GM21576 (cell line): ENCODE measurements around the gene STOX1.
"Not testable (repeated sequence)": the region's sequence is repeated elsewhere in the genome, so short reads cannot be mapped to it uniquely, and the experiment has no call there.

Experiments
- ATAC-seq: cut with Tn5 transposase; IDR thresholded peaks from one replicate; pipeline ENCODE4 v1.9.1; 2021; ENCODE audit warnings: mild to moderate bottlenecking, moderate library complexity; ENCODE audit not compliant: unreplicated experiment

Gene STOX1, protein sequence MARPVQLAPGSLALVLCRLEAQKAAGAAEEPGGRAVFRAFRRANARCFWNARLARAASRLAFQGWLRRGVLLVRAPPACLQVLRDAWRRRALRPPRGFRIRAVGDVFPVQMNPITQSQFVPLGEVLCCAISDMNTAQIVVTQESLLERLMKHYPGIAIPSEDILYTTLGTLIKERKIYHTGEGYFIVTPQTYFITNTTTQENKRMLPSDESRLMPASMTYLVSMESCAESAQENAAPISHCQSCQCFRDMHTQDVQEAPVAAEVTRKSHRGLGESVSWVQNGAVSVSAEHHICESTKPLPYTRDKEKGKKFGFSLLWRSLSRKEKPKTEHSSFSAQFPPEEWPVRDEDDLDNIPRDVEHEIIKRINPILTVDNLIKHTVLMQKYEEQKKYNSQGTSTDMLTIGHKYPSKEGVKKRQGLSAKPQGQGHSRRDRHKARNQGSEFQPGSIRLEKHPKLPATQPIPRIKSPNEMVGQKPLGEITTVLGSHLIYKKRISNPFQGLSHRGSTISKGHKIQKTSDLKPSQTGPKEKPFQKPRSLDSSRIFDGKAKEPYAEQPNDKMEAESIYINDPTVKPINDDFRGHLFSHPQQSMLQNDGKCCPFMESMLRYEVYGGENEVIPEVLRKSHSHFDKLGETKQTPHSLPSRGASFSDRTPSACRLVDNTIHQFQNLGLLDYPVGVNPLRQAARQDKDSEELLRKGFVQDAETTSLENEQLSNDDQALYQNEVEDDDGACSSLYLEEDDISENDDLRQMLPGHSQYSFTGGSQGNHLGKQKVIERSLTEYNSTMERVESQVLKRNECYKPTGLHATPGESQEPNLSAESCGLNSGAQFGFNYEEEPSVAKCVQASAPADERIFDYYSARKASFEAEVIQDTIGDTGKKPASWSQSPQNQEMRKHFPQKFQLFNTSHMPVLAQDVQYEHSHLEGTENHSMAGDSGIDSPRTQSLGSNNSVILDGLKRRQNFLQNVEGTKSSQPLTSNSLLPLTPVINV

GRCh38 chr10:68826764-68827591, at the start of gene STOX1:
Gene STOX1, plus strand, starts transcription at chr10:68827531. Its CDS starts 93 bp downstream, at chr10:68827624.
- peak; percentile 51 for ATAC-seq

- no peak for ATAC-seq
These were observed 45.4 kb upstream of the STOX1 start for GRCh38 chr10:68781613-68782574.

DNA sequence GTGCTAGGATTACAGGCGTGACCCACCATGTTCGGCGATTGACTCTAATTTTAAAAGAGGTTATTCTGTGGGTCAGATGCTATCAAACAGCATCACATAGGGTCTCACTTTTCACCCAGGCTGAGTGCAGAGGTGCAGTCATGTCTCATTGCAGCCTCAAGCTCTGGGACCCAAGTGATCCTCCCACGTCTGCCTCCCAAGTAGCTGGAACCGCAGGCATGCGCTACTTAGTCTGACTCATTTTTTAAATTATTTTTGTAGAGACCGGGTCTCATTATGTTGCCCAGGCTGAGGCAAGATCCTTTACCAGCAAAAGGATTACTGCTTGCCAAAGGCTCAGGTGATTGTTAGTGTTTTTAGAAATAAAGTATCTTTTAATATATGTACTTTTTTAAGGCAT, 42.9 kb upstream of the STOX1 start:
- no peak for ATAC-seq

DNA sequence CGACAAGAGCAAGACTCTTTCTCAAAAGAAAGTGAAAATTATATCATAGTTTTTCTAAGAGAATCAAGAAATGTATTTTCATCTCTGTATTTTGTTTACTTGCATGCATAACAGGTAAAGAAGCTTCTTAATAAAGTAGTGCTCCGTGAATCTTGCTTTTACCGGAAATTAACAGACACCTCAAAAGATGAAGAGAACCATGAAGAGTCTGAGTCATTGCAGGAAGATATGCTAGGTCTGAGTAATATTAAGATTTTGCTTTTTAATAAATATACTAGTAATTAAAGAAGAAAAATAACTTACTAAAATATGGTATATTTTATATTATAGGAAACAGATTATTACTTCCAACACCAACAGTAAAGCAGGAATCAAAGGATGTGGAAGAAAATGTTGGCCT, 39.5 kb upstream of the STOX1 start:
- no peak for ATAC-seq

DNA sequence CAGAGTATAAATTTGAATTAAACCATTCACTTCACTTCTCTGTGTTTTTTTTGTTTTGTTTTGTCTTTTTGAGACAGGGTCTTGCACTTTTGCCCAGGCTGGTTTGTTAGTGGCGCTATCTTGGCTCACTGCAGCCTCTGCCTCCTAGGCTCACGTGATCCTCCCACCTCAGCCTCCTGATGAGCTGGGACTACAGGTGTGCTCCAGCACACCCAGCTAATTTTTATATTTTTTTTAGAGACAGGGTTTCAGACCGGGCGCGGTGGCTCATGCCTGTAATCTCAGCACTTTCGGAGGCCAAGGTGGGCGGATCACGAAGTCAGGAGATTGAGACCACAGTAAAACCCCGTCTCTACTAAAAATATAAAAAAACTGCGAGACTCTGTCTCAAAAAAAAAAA, 36.9 kb upstream of the STOX1 start:
- ATAC-seq = no peak

- ATAC-seq = no peak
These were observed 35.2 kb upstream of the STOX1 start for GRCh38 chr10:68792115-68792514.

- no peak for ATAC-seq
These were observed 31.3 kb upstream of the STOX1 start for GRCh38 chr10:68795886-68796532.

DNA sequence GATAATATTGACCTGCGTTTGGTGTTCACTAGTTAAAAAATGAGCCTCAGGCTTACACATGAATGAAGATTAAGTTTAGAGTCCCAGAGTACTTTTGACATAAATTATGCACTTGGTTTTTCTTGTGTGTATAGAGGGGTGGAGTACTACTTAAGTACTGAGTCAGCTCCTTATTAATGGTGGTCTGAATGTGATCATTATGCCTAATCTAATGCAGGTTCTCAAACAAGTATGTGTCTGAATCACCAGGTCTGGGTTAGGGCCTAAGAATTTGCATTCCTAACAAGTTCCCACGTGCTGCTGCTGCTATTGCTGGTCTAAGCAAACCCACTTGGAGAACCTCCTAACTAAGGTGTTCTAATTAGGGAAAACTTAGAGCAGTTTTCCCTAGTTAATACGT, 30.7 kb upstream of the STOX1 start:
- no peak for ATAC-seq

DNA sequence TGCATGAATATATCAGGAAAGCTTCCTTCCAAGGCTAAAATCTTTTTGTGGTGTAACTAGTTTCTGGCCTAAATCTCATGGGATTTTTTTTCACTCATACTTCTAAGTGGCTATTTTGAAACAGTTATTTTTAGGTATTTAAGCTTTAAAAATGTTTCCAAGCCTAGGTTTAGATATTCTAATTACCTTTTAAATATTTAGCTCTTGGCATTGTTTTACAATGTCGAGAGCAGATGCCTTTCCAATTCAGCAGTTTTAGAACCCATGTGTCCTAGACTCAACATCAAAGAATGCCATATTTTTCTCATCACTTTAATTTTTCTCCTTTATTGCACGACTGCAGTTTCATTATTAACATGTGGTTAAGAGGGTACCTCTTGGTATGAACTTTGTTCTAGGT, 27.1 kb upstream of the STOX1 start:
- ATAC-seq = no peak

DNA sequence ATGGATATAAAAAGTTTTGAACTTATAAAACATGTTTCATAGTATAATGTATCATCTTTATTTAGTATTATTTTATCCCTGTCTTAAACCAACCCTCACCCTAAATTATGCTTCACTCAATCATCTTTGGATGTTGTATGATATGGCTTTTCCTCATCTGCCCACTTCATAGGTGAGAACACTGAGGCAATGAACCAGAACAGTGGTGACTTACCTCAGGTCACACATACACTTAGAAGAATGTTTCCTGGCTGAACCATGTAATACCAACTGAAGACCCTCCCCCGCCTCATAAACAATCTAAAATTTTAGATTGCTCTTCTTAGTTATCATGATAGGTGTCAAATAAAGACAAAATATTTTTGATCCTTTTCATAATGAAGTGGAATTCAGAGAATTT, 22.6 kb upstream of the STOX1 start:
- ATAC-seq = no peak

DNA sequence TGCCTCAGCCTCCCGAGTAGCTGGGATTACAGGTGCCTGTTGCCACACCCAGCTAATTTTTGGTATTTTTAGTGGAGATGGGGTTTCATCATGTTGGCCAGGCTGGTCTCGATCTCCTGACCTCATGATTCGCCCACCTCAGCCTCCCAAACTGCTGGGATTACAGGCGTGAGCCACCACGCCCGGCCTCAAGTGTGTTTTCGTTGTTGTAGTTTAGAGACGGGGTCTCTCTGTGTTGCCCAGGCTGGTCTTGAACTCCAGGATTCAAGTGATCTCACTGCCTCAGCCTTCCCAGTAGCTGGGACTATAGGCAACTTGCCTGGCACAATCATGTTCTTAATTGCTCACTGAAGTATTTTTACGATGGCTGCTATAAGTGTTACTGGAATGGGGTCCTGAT, 16.5 kb upstream of the STOX1 start:
- ATAC-seq = not testable (repeated sequence)

- ATAC-seq = no peak
These were observed 15.9 kb upstream of the STOX1 start for GRCh38 chr10:68811314-68812009.

DNA sequence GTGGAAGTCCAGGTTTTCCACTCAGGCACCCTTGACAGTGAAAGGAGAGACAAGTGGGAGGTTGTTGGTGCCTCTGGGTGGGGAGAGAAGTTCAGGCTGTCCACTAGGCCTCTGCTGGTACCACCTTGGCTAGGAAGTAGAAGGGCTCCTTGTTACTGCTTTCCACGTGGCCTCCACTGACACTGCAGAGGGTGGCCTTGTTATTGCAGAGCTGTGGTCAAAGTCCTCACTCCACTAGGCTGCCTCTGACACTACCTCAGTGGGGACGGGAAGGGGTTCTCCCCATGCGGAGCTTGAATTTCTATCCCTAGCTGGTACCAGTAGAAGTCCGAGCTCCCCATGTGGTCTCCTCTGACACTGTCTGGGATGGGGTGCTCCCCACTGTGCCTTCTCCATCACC, 14.9 kb upstream of the STOX1 start:
- ATAC-seq = no peak

DNA sequence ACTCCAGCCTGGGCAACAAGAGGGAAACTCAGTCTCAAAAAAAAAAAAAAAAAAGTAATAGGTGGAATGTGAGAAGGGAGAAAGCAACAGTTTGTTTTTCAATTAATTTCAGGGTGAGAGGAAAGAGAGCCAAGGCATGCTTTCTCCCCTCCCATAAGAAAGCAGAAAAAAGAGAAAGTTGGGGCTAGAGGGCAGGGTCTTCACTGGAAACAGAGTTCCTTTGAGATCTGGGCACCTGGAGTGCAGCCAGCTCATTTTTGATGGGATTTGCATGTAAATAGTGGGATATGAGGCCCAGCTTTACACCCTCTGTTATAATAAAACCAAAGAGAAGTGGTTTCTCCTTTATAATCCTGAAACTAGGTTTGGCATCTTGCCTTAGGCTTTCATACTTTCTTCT, 13.8 kb upstream of the STOX1 start:
- no peak for ATAC-seq

- no peak for ATAC-seq
These were observed 10.4 kb upstream of the STOX1 start for GRCh38 chr10:68816796-68817412.

- ATAC-seq = not testable (repeated sequence)
These were observed 7.0 kb upstream of the STOX1 start for GRCh38 chr10:68820359-68820758.

DNA sequence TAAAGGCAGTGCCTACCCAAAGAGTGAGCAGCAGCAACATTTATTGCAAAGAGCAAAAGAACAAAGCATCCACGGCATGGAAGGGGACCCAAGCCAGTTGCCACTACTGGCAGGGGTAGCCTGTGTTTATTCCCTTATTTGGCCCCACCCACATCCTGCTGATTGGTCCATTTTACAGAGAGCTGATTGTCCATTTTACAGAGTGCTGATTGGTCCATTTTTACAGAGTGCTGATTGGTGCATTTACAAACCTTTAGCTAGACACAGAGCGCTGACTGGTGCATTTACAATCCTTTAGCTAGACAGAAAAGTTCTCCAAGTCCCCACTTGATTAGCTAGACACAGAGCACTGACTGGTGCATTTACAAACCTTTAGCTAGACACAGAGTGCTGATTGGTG, 4.7 kb upstream of the STOX1 start:
- not testable (repeated sequence) for ATAC-seq

DNA sequence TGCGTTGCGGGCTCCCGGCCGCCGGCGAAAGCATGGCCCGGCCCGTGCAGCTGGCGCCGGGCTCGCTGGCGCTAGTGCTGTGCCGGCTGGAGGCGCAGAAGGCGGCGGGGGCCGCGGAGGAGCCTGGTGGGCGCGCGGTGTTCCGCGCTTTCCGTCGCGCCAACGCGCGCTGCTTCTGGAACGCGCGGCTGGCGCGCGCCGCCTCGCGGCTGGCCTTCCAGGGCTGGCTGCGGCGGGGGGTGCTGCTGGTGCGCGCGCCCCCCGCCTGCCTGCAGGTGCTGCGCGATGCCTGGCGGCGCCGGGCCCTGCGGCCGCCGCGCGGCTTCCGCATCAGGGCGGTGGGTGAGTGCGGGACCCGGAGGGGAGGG, 245 bp downstream of the STOX1 start:
- ATAC-seq = peak; percentile 40
